GM12874 (cell line): ENCODE data around the gene HOXD3.

Source experiments
- CTCF ChIP-seq: IDR thresholded peaks from 2 replicates; pipeline ENCODE4 v1.5.1; 2011; ENCODE audit warnings: low read depth, mild to moderate bottlenecking, control low read depth, low read length, moderate library complexity; ENCODE audit not compliant: insufficient read depth

The HOXD3 gene

GRCh38 chr2:176157499-176158185, 535 bp downstream of the HOXD3 start:
- TF ChIP-seq CTCF = no peak

GRCh38 chr2:176158186-176158591, 1.1 kb downstream of the HOXD3 start:
- TF ChIP-seq CTCF = no peak

- no peak for TF ChIP-seq CTCF
These were observed 2.0 kb downstream of the HOXD3 start for GRCh38 chr2:176158855-176159662.

GRCh38 chr2:176159663-176160250, 2.6 kb downstream of the HOXD3 start:
- TF ChIP-seq CTCF = no peak

- no peak for TF ChIP-seq CTCF
These were observed 3.3 kb downstream of the HOXD3 start for GRCh38 chr2:176160251-176160985.

- TF ChIP-seq CTCF = no peak
These were observed 4.1 kb downstream of the HOXD3 start for GRCh38 chr2:176160986-176161824.
